HepG2 (cell line): ENCODE measurements around the gene PARP6. TPM values are rescaled to one million over a fixed set of nuclear protein-coding genes. Genes with fewer than 3 reads are reported as not detected.

Source experiments
- ATRX ChIP-seq: sonication (generic); formaldehyde crosslinking; IDR thresholded peaks from 2 replicates; pipeline ENCODE4 v1.4.0; 2020; ENCODE audit warnings: missing genetic modification reagents, borderline replicate concordance
- CREBL2 ChIP-seq: sonication (generic); formaldehyde crosslinking; IDR thresholded peaks from 2 replicates; pipeline ENCODE4 v1.8.1; 2023; ENCODE audit warnings: missing genetic modification reagents, mild to moderate bottlenecking, borderline replicate concordance
- CTCF ChIP-seq: sonication (generic); formaldehyde crosslinking; IDR thresholded peaks from 2 replicates; pipeline ENCODE4 v1.5.0; 2020; ENCODE audit warnings: mild to moderate bottlenecking, missing genetic modification reagents, moderate library complexity
- FOXK1 ChIP-seq: sonication (generic); formaldehyde crosslinking; IDR thresholded peaks from 2 replicates; pipeline ENCODE4 v1.4.0; 2020; ENCODE audit warnings: low read depth, missing genetic modification reagents, borderline replicate concordance
- HDAC2 ChIP-seq: sonication (generic); formaldehyde crosslinking; IDR thresholded peaks from 2 replicates; pipeline ENCODE4 v1.4.0; 2020; ENCODE audit warnings: missing genetic modification reagents
- KDM3A ChIP-seq: IDR thresholded peaks from 2 replicates; pipeline ENCODE4 v1.6.1; 2018; ENCODE audit warnings: low read depth, missing compliant biosample characterization
- NR2C2 ChIP-seq: sonication (generic); formaldehyde crosslinking; IDR thresholded peaks from 2 replicates; pipeline ENCODE4 v1.4.0; 2020; ENCODE audit warnings: missing genetic modification reagents, mild to moderate bottlenecking, moderate library complexity, borderline replicate concordance
- POGZ ChIP-seq: sonication (generic); formaldehyde crosslinking; IDR thresholded peaks from 2 replicates; pipeline ENCODE4 v1.4.0; 2020; ENCODE audit warnings: mild to moderate bottlenecking, missing genetic modification reagents
- SIX4 ChIP-seq: sonication (generic); formaldehyde crosslinking; IDR thresholded peaks from 2 replicates; pipeline ENCODE4 v1.4.0; 2020; ENCODE audit warnings: missing genetic modification reagents
- SMAD1 ChIP-seq: sonication (generic); formaldehyde crosslinking; IDR thresholded peaks from 2 replicates; pipeline ENCODE4 v1.4.0; 2020; ENCODE audit warnings: missing genetic modification reagents, low read depth, mild to moderate bottlenecking, borderline replicate concordance
- STAT5B ChIP-seq: sonication (generic); formaldehyde crosslinking; IDR thresholded peaks from 2 replicates; pipeline ENCODE4 v1.4.0; 2020; ENCODE audit warnings: missing genetic modification reagents
- TBL1XR1 ChIP-seq: fragments of 150-350 bp; IDR thresholded peaks from 2 replicates; pipeline ENCODE4 v1.6.1; 2014; ENCODE audit warnings: borderline replicate concordance, low read length; ENCODE audit not compliant: partially characterized antibody
- TEF ChIP-seq: sonication (generic); formaldehyde crosslinking; IDR thresholded peaks from 2 replicates; pipeline ENCODE4 v1.5.0; 2020; ENCODE audit warnings: missing genetic modification reagents
- TFDP2 ChIP-seq: sonication (generic); formaldehyde crosslinking; IDR thresholded peaks from 2 replicates; pipeline ENCODE4 v1.4.0; 2020; ENCODE audit warnings: missing genetic modification reagents
- TGIF2 ChIP-seq: IDR thresholded peaks from 2 replicates; pipeline ENCODE4 v1.6.1; 2016; ENCODE audit warnings: control low read depth, missing compliant biosample characterization
- THRA ChIP-seq: sonication (generic); formaldehyde crosslinking; IDR thresholded peaks from 2 replicates; pipeline ENCODE4 v1.4.0; 2020; ENCODE audit warnings: missing genetic modification reagents, borderline replicate concordance
- ZBTB4 ChIP-seq: sonication (generic); formaldehyde crosslinking; IDR thresholded peaks from 2 replicates; pipeline ENCODE4 v1.4.0; 2020; ENCODE audit warnings: missing genetic modification reagents, mild to moderate bottlenecking, borderline replicate concordance
- ZFP36 ChIP-seq: fragments of 150-350 bp; IDR thresholded peaks from 2 replicates; pipeline ENCODE4 v1.6.1; 2018; ENCODE audit warnings: borderline replicate concordance, low read length, low read depth; ENCODE audit not compliant: partially characterized antibody
- ZNF143 ChIP-seq: sonication (generic); formaldehyde crosslinking; IDR thresholded peaks from 2 replicates; pipeline ENCODE4 v1.4.0; 2020; ENCODE audit warnings: missing genetic modification reagents
- ZNF468 ChIP-seq: sonication (generic); formaldehyde crosslinking; IDR thresholded peaks from 2 replicates; pipeline ENCODE4 v1.8.0; 2022; ENCODE audit warnings: mild to moderate bottlenecking, moderate library complexity, missing genetic modification reagents
- polyA plus RNA-seq, 8 experiments: library from polyadenylated mRNA; depleted of rRNA in 3 of 8; stranded (reverse) in 7 of 8; unstranded in 1 of 8; fragments of >200 nt; fragmentation: Illumina TruSeq in 4 of 8; extraction: Trizol in 4 of 8; gene quantifications; 2 replicates each; pipeline versions ENCODE4 v1.2.1 to v1.2.3, GENCODE V29; 2011 to 2016; ENCODE audit warnings: low read depth in 4 of 8, missing spikeins in 1 of 8, mixed read lengths in 1 of 8; ENCODE audit not compliant: insufficient read depth in 1 of 8
- total RNA-seq, 5 experiments: library from RNA; depleted of rRNA; stranded (reverse); fragments of >200 nt; fragmentation: Illumina TruSeq; extraction: Trizol; gene quantifications; 2 replicates each; pipeline ENCODE4 v1.2.3, GENCODE V29; 2016; ENCODE audit warnings: low read depth in 1 of 5

The PARP6 gene
- total and polyA plus RNA-seq, 2 of the 13 experiments (the other 11 are each of a cell fraction or from before 2014, with no cell fraction given), result 0.22 to 0.87 TPM

GRCh38 chr15:72231066-72231832 is 41.1 kb downstream of the PARP6 start, which contains the start of gene PKM (continued):
- TF ChIP-seq HDAC2 (CRISPR knock-in tag) (peak; percentile 27; the same call in 1 of the 2 replicates), TFDP2 (CRISPR knock-in tag) (peak; percentile 92), SIX4 (CRISPR knock-in tag) (0 out of 2 replicates have a peak, but pooled peaks have one; percentile 24), TGIF2 (CRISPR knock-in tag) (peak; percentile 16), SMAD1 (CRISPR knock-in tag) (no peak), ZNF143 (CRISPR knock-in tag) (no peak; the same call in 1 of the 2 replicates), FOXK1 (CRISPR knock-in tag) (peak; percentile 84), TEF (CRISPR knock-in tag) (no peak), ZNF468 (CRISPR knock-in tag) (0 out of 2 replicates have a peak, but pooled peaks have one; percentile 68), ZBTB4 (CRISPR knock-in tag) (no peak), CTCF (CRISPR knock-in tag) (peak; percentile 21; the same call in 1 of the 2 replicates), CREBL2 (CRISPR knock-in tag) (no peak; the same call in 1 of the 2 replicates), ATRX (CRISPR knock-in tag) (no peak), ZFP36 (no peak), STAT5B (no peak), NR2C2 (CRISPR knock-in tag) (peak; percentile 56; the same call in 1 of the 2 replicates), POGZ (CRISPR knock-in tag) (peak; percentile 88), THRA (CRISPR knock-in tag) (peak; percentile 58), KDM3A (CRISPR knock-in tag) (peak; percentile 74; the same call in 1 of the 2 replicates), TBL1XR1 (no peak)
